ENCODE measurements around the gene CFL2. TPM values are rescaled to one million over a fixed set of nuclear protein-coding genes. Genes with fewer than 3 reads are reported as not detected.
"Not testable (repeated sequence)": the region's sequence is repeated elsewhere in the genome, so short reads cannot be mapped to it uniquely, and the experiment has no call there.

CFL2 gene
- 12.0 TPM for polyA plus RNA-seq (2012; ENCODE audit: missing spikeins)

- TF ChIP-seq TAF1 (IDR thresholded peaks at IDR 0.05; ENCODE audit: borderline replicate concordance, low read depth, low read length) (peak; percentile 55; the same call in 1 of the 2 replicates), POLR2AphosphoS5 (IDR thresholded peaks at IDR 0.05; ENCODE audit: low read depth, low read length) (peak; percentile 50; the same call in 1 of the 2 replicates), POLR2A (IDR thresholded peaks at IDR 0.05; ENCODE audit: low read depth, low read length) (peak; percentile 63)
- FAIRE-seq (peak; percentile 87), DNase-seq (ENCODE audit: insufficient read length) (peak; percentile 84)
These were observed at the start of gene CFL2 for GRCh38 chr14:34714320-34715126. Gene CFL2 (minus strand): TSS chr14:34714593. CDS start chr14:34714540, 53 bp downstream.

- no peak for TF ChIP-seq TAF1 (IDR thresholded peaks at IDR 0.05; ENCODE audit: borderline replicate concordance, low read depth, low read length)
- FAIRE-seq (no peak), DNase-seq (ENCODE audit: insufficient read length) (no peak)
These were observed 40.8 kb upstream of the CFL2 start for GRCh38 chr14:34755215-34755614.

DNA sequence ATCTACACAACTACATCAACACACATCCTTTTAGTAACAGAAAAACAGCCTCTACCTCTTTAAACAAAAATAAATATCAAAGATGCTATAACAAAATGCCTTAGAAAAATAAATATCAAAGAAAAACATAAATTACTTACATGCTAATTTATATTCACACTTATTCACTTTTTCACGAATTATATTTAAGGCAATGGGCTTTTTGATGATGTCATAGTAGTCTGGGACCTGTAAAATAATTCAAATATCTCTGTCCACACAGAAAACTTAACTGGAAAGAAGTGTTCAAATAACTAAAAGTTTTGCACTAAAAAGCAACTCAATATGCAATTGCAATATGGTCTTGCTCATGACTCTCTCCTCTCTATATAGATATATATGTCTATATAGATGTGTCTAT, 40.3 kb upstream of the CFL2 start:
- no peak for TF ChIP-seq POLR2A (IDR thresholded peaks at IDR 0.05; ENCODE audit: low read depth, low read length)
- no peak for TF ChIP-seq TAF1 (IDR thresholded peaks at IDR 0.05; ENCODE audit: borderline replicate concordance, low read depth, low read length)
- no peak for TF ChIP-seq POLR2AphosphoS5 (IDR thresholded peaks at IDR 0.05; ENCODE audit: low read depth, low read length)
- DNase-seq (ENCODE audit: insufficient read length) (no peak), FAIRE-seq (no peak)

GRCh38 chr14:34750670-34751069, 36.3 kb upstream of the CFL2 start:
- TF ChIP-seq TAF1 (IDR thresholded peaks at IDR 0.05; ENCODE audit: borderline replicate concordance, low read depth, low read length) (no peak), POLR2AphosphoS5 (IDR thresholded peaks at IDR 0.05; ENCODE audit: low read depth, low read length) (no peak), POLR2A (IDR thresholded peaks at IDR 0.05; ENCODE audit: low read depth, low read length) (no peak)
- DNase-seq (ENCODE audit: insufficient read length) (no peak), FAIRE-seq (no peak)

DNA sequence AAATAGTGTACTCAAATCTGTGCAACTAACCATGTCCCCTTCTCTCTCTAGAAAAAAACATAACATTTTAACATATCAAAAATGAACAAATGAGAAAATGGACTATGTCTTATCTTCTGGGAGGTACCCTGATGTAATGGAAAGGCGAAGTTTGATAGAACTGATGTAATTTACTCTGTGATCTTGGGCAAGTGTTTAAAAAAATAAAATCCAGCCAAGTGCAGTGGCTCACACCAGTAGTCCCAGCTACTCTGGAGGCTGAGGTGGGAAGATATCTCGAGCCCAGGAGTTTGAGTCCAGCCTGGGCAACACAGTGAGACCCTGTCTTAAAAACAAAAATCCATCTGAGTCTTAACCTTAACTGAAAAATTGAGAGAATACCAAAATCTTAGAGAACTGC, 35.8 kb upstream of the CFL2 start:
- TF ChIP-seq TAF1 (IDR thresholded peaks at IDR 0.05; ENCODE audit: borderline replicate concordance, low read depth, low read length) (no peak), POLR2AphosphoS5 (IDR thresholded peaks at IDR 0.05; ENCODE audit: low read depth, low read length) (no peak), POLR2A (IDR thresholded peaks at IDR 0.05; ENCODE audit: low read depth, low read length) (no peak)
- no peak for FAIRE-seq
- DNase-seq (ENCODE audit: insufficient read length): no peak

DNA sequence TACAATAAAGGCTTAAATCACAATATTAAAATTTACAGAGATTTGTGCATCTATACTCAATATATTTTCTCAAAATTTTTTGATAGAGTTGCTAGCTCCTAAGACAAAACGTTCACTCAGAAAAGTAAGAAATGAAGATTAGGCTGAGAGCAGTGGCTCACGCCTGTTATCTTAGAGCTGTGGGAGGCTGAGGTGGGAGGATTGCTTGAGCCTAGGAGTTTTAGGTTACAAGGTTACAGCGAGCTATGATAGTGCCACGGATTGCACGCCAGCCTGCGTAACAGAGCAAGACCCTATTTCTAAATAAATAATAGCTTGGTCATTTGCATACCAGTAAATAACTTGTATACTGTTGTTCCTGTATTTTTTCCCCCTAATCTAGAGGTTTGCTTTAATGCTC, 35.0 kb upstream of the CFL2 start:
- DNase-seq (ENCODE audit: insufficient read length) (no peak), FAIRE-seq (no peak)
- TF ChIP-seq POLR2AphosphoS5 (IDR thresholded peaks at IDR 0.05; ENCODE audit: low read depth, low read length): no peak
- TF ChIP-seq TAF1 (IDR thresholded peaks at IDR 0.05; ENCODE audit: borderline replicate concordance, low read depth, low read length): no peak
- no peak for TF ChIP-seq POLR2A (IDR thresholded peaks at IDR 0.05; ENCODE audit: low read depth, low read length)

DNA sequence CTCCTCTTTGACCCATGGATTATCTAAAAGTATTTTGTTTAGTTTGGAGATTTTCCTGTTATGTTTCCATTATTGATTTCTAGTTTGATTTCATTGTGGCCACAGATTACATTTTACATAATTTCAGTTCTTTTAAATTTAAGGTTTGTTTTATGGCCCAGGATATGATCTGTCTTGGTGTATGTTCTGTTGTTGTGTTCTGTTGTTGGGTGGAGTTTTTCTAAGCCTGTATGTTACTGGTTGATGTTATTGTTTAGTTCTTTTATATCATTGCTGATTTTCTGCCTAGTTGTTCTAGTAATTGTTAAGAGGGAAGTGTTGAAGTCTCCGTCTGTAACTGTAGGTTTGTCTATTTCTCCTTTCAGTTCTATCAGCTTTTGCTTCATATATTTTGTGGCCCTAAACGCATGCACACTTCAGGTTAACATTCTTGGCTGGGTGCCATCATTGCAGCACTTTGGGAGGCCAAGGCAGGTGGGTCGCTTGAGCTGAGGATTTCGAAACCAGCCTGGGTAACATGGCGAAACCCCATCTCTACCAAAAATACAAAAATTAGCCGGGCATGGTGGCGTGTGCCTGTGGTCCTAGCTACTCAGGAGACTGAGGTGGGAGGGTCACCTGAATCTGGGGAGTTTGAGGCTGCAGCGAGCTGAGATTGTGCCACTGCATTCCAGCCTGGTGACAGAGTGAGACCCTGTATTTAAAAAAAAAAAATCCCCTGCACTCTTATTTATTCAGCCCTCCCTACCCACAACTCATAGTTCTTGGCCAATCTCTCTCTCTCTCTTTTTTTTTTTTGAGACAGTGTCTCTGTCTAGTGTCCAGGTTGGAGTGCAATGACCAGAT, 28.1 kb upstream of the CFL2 start:
- FAIRE-seq: no peak

GRCh38 chr14:34741840-34742239, 27.4 kb upstream of the CFL2 start:
- DNase-seq (ENCODE audit: insufficient read length): no peak
- TF ChIP-seq TAF1 (IDR thresholded peaks at IDR 0.05; ENCODE audit: borderline replicate concordance, low read depth, low read length) (no peak), POLR2AphosphoS5 (IDR thresholded peaks at IDR 0.05; ENCODE audit: low read depth, low read length) (no peak), POLR2A (IDR thresholded peaks at IDR 0.05; ENCODE audit: low read depth, low read length) (no peak)
- FAIRE-seq: no peak

More for the DNA sequence above, 28.1 kb upstream of the CFL2 start:
- DNase-seq (ENCODE audit: insufficient read length): no peak
- TF ChIP-seq POLR2AphosphoS5 (IDR thresholded peaks at IDR 0.05; ENCODE audit: low read depth, low read length): no peak
- TF ChIP-seq TAF1 (IDR thresholded peaks at IDR 0.05; ENCODE audit: borderline replicate concordance, low read depth, low read length): no peak
- no peak for TF ChIP-seq POLR2A (IDR thresholded peaks at IDR 0.05; ENCODE audit: low read depth, low read length)

GRCh38 chr14:34740139-34740538, 25.7 kb upstream of the CFL2 start:
- FAIRE-seq; DNase-seq (ENCODE audit: insufficient read length): not testable (repeated sequence)

DNA sequence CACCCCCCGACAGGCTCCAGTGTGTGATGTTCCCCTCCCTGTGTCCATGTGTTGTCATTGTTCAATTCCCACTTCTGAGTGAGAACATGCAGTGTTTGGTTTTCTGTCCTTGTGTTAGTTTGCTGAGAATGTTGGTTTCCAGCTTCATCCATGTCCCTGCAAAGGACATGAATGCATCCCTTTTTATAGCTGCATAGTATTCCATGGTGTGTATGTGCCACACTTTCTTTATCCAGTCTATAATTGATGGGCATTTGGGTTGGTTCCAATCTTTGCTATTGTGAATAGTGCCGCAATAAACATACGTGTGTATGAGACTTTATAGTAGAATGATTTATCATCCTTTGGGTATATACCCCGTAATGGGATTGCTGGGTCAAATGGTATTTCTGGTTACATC, 22.7 kb upstream of the CFL2 start:
- not testable (repeated sequence) for DNase-seq (ENCODE audit: insufficient read length); FAIRE-seq

GRCh38 chr14:34733245-34733644, 18.9 kb upstream of the CFL2 start:
- no peak for TF ChIP-seq POLR2A (IDR thresholded peaks at IDR 0.05; ENCODE audit: low read depth, low read length)
- TF ChIP-seq TAF1 (IDR thresholded peaks at IDR 0.05; ENCODE audit: borderline replicate concordance, low read depth, low read length): no peak
- TF ChIP-seq POLR2AphosphoS5 (IDR thresholded peaks at IDR 0.05; ENCODE audit: low read depth, low read length): no peak
- DNase-seq (ENCODE audit: insufficient read length) (no peak), FAIRE-seq (no peak)

GRCh38 chr14:34732802-34733201, 18.4 kb upstream of the CFL2 start:
- TF ChIP-seq POLR2AphosphoS5 (IDR thresholded peaks at IDR 0.05; ENCODE audit: low read depth, low read length) (no peak), TAF1 (IDR thresholded peaks at IDR 0.05; ENCODE audit: borderline replicate concordance, low read depth, low read length) (no peak), POLR2A (IDR thresholded peaks at IDR 0.05; ENCODE audit: low read depth, low read length) (no peak)
- no peak for DNase-seq (ENCODE audit: insufficient read length)
- FAIRE-seq: no peak

All from GM12892 (cell line).